ENCODE results near the gene ACO1. TPM values are rescaled to one million over a fixed set of nuclear protein-coding genes. Genes with fewer than 3 reads are reported as not detected.

The ACO1 gene
- polyA plus RNA-seq, 1 donor (not counting 4 experiments of a cell fraction or from before 2014, with no cell fraction given), result 29.2 TPM

DNA sequence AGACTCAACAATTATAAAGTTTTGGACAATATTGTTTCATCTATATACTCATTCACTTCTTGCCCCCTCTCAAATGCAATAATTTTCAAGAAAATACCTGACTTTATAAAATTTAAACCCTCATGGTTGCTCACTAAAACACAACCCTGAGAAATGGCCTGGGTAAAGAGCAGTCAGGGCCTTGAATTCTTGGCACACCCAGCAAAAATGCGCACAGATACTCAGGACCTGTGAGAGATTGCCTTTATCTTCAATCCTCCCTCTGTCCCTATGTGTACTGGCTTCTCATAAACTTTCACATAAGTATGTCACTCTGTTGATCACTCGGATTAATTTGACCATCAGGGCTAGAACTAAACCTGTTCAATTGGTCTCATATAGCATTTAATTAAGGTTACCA is 12.8 kb upstream of the ACO1 start:
- H3K36me3 ChIP-seq (ENCODE audit: control insufficient read depth in 2 of 2, extremely low read depth in 1 of 2, insufficient read depth in 2 of 2, low read length in 2 of 2), result no peaks in the 10 kb centered on the region
- H3K9ac ChIP-seq (ENCODE audit: control insufficient read depth, extremely low read depth, insufficient read depth, low read length), result no peak overlapping the region
- no peak overlapping the region for H3K27ac ChIP-seq (ENCODE audit: control insufficient read depth, insufficient read depth, low read length)
- no peaks in the 10 kb centered on the region for H3K9me1 ChIP-seq (ENCODE audit: control insufficient read depth, extremely low read depth, insufficient read depth, low read length)
- no peaks in the 10 kb centered on the region for H3K79me2 ChIP-seq (ENCODE audit: control insufficient read depth, insufficient read depth, low read length)
- H3K27me3 ChIP-seq (ENCODE audit: control insufficient read depth, extremely low read depth, insufficient read depth, low read length), result no peaks in the 10 kb centered on the region
- H3K4me2 ChIP-seq (ENCODE audit: control insufficient read depth, extremely low read depth, insufficient read depth, low read depth, low read length), result no peak overlapping the region
- dilution Hi-C loops (cut with MboI; ENCODE audit: extremely low pct_ligation_motif_present, low sequenced_read_pairs), result no loop called here
- H3K9me3 ChIP-seq (ENCODE audit: control insufficient read depth, low read depth, low read length), result no peaks in the 10 kb centered on the region
- TF ChIP-seq EZH2 (IDR thresholded peaks at IDR 0.05; ENCODE audit: low read length), result no peak
- no peak for TF ChIP-seq CTCF (optimal IDR thresholded peaks at IDR 0.05 in 1 of 3, IDR thresholded peaks at IDR 0.05 in 1 of 3, conservative IDR thresholded peaks at IDR 0.05 in 1 of 3; ENCODE audit: extremely low read depth in 1 of 3, insufficient read depth in 2 of 3, low read length in 3 of 3)
- no peak overlapping the region for H3K4me3 ChIP-seq (ENCODE audit: control insufficient read depth in 2 of 3, extremely low read depth in 1 of 3, insufficient read depth in 2 of 3, low read depth in 1 of 3, low read length in 3 of 3)
- H2AFZ ChIP-seq (ENCODE audit: control insufficient read depth, low read length), result no peak overlapping the region
- FAIRE-seq (no peak), DNase-seq (ENCODE audit: low read depth, low spot score) (no peak)
- no peaks in the 10 kb centered on the region for H4K20me1 ChIP-seq (ENCODE audit: control insufficient read depth, extremely low read depth, insufficient read depth, low read length)
- H3K4me1 ChIP-seq (ENCODE audit: control insufficient read depth, extremely low read depth, insufficient read depth, low read length), result no peaks in the 10 kb centered on the region

GRCh38 chr9:32376285-32376684 is 8.2 kb upstream of the ACO1 start:
- TF ChIP-seq CTCF (optimal IDR thresholded peaks at IDR 0.05 in 1 of 3, IDR thresholded peaks at IDR 0.05 in 1 of 3, conservative IDR thresholded peaks at IDR 0.05 in 1 of 3; ENCODE audit: extremely low read depth in 1 of 3, insufficient read depth in 2 of 3, low read length in 3 of 3) (no peak), EZH2 (IDR thresholded peaks at IDR 0.05; ENCODE audit: low read length) (no peak)
- no peak overlapping the region for H2AFZ ChIP-seq (ENCODE audit: control insufficient read depth, low read length)

More at GRCh38 chr9:32376285-32376684, 8.2 kb upstream of the ACO1 start:
- Histone ChIP-seq H3K9me1 (ENCODE audit: control insufficient read depth, extremely low read depth, insufficient read depth, low read length) (no peaks in the 10 kb centered on the region), H3K27ac (ENCODE audit: control insufficient read depth, insufficient read depth, low read length) (no peak overlapping the region), H3K27me3 (ENCODE audit: control insufficient read depth, extremely low read depth, insufficient read depth, low read length) (no peaks in the 10 kb centered on the region), H4K20me1 (ENCODE audit: control insufficient read depth, extremely low read depth, insufficient read depth, low read length) (no peaks in the 10 kb centered on the region), H3K36me3 (ENCODE audit: control insufficient read depth in 2 of 2, extremely low read depth in 1 of 2, insufficient read depth in 2 of 2, low read length in 2 of 2) (no peaks in the 10 kb centered on the region), H3K4me2 (ENCODE audit: control insufficient read depth, extremely low read depth, insufficient read depth, low read depth, low read length) (no peak overlapping the region), H3K4me1 (ENCODE audit: control insufficient read depth, extremely low read depth, insufficient read depth, low read length) (no peaks in the 10 kb centered on the region), H3K9ac (ENCODE audit: control insufficient read depth, extremely low read depth, insufficient read depth, low read length) (no peak overlapping the region), H3K79me2 (ENCODE audit: control insufficient read depth, insufficient read depth, low read length) (no peaks in the 10 kb centered on the region), H3K9me3 (ENCODE audit: control insufficient read depth, low read depth, low read length) (no peaks in the 10 kb centered on the region), H3K4me3 (ENCODE audit: control insufficient read depth in 2 of 3, extremely low read depth in 1 of 3, insufficient read depth in 2 of 3, low read depth in 1 of 3, low read length in 3 of 3) (no peak overlapping the region)
- FAIRE-seq (no peak), DNase-seq (ENCODE audit: low read depth, low spot score) (no peak)
- dilution Hi-C loops (cut with MboI; ENCODE audit: extremely low pct_ligation_motif_present, low sequenced_read_pairs), result no loop called here

Data from keratinocyte (primary cell).